Gastroesophageal sphincter (tissue), 3 donors: ENCODE data around the gene FRMD4B.

Experiments
- CTCF ChIP-seq, 4 experiments: fragments of 200-600 bp in 2 of 4; fragments of 450-650 bp in 2 of 4; sonication (generic) in 1 of 4; IDR thresholded peaks; one replicate each; pipeline ENCODE4 v1.5.1; 2017 to 2019; ENCODE audit warnings: antibody characterized with exemption in 4 of 4, mild to moderate bottlenecking in 2 of 4, moderate library complexity in 2 of 4
- EP300 ChIP-seq: sonication (generic); formaldehyde crosslinking; IDR thresholded peaks from one replicate; pipeline ENCODE4 v1.6.1; 2017; ENCODE audit warnings: antibody characterized with exemption, mild to moderate bottlenecking
- POLR2AphosphoS5 ChIP-seq: sonication (generic); formaldehyde crosslinking; IDR thresholded peaks from one replicate; pipeline ENCODE4 v1.6.1; 2017; ENCODE audit warnings: antibody characterized with exemption

- TF ChIP-seq CTCF (IDR thresholded peaks at IDR 0.05), result no peak
- no peak for TF ChIP-seq EP300
- no peak for TF ChIP-seq POLR2AphosphoS5
Observed at GRCh38 chr3:69364354-69364753, 21.5 kb downstream of the FRMD4B start.
